Cardiac fibroblast (primary cell): Measurements from ENCODE around the gene SNTB2.

Source experiments
- DNase-seq, 2 donors: peaks; one replicate each; pipeline versions ENCODE4 v3.0.0 to v3.0.0-alpha.2; 2010; ENCODE audit warnings: low read depth in 2 of 2
- H3K4me3 ChIP-seq, 2 donors: replicated peaks in 1 of 2; 1 replicate in 1 of 2; 2 replicates in 1 of 2; pipeline ENCODE4 v1.5.1; 2011; ENCODE audit warnings: low read depth in 2 of 2, low read length in 2 of 2, mild to moderate bottlenecking in 2 of 2, moderate library complexity in 1 of 2
- CTCF ChIP-seq: IDR thresholded peaks from one replicate; pipeline ENCODE4 v1.5.1; 2011; ENCODE audit warnings: low read depth, mild to moderate bottlenecking, low read length, inconsistent platforms

Gene SNTB2

GRCh38 chr16:69182730-69183416, 4.1 kb upstream of the SNTB2 start:
- H3K4me3 ChIP-seq: no peak overlapping the region
- DNase-seq: no peak
- TF ChIP-seq CTCF: no peak

GRCh38 chr16:69187446-69188235, 677 bp downstream of the SNTB2 start:
- DNase-seq: peak; percentile 39 to 49
- no peak for TF ChIP-seq CTCF
- peak overlapping the region; percentile 73 to 82 for H3K4me3 ChIP-seq

GRCh38 chr16:69188236-69188549, 1.2 kb downstream of the SNTB2 start:
- peak; percentile 37 to 48 for DNase-seq
- peak overlapping the region; percentile 73 to 82 for H3K4me3 ChIP-seq
- no peak for TF ChIP-seq CTCF

GRCh38 chr16:69188716-69189115, 1.8 kb downstream of the SNTB2 start:
- DNase-seq: peak; percentile 33 to 44
- H3K4me3 ChIP-seq: peak overlapping the region; percentile 73 to 82
- no peak for TF ChIP-seq CTCF

GRCh38 chr16:69190046-69190588, 3.2 kb downstream of the SNTB2 start:
- DNase-seq: no peak
- no peak for TF ChIP-seq CTCF
- H3K4me3 ChIP-seq: no peak overlapping the region

GRCh38 chr16:69190598-69190997, 3.6 kb downstream of the SNTB2 start:
- no peak for TF ChIP-seq CTCF
- no peak for DNase-seq
- no peak overlapping the region for H3K4me3 ChIP-seq
